KG1 (cell line): Measurements from ENCODE around the gene LAMA2.

Source experiments
- DNase-seq: peaks from one replicate; lab custom pipeline; 2025; lab: John Stamatoyannopoulos, UW

The LAMA2 gene

DNA sequence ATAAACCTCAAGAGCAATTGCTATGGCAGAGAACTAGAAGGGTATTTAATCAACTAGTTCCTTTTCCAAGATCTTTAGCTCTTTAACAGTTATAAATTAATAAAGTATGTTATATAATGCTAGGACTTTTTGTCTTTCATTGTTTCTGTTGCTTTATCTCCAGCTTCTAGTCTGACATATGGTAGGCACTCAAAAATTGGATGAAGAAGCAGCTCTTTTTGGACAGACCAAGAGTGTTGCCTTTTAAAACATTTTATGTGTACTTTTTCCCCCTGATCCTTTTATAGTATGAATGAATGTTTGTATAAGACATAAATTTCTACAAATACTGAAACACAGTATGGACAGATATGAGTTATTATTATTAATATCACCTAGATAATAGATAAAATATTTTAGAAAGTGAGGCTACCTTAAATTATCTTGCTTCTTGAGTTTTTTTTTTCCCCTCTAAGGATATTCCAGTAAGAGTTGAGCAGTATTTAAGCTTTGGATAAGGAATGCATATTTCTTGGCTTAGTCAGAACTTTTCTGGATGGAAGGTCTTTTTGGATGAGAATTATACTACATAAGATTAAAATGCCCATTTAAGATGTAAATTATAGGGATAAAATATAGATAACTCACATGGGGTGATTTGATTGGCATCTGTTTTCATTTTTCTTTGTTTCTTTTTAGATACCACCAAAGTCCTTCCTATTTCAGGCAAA, 16.6 kb downstream of the LAMA2 start:
- no peak for DNase-seq

DNA sequence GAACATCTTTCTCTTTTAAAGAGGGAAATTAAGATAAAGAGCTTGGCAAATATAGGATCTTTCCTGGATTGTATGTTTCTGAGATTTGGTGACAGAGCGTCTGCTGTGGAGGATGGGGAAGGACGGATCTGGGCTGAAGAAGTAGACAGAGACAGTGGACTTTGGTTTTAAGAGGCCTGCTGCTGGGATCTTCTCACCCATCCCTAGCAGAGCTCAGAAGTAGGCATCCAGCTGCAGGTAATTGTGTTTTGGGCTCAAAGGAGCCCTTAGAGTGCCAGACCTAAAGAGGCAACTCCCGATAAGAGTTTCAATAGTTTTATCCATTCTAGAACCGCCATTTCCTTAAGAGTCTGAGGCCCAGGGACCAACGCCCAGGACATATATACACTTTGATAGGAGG, 20.8 kb downstream of the LAMA2 start:
- DNase-seq: no peak

DNA sequence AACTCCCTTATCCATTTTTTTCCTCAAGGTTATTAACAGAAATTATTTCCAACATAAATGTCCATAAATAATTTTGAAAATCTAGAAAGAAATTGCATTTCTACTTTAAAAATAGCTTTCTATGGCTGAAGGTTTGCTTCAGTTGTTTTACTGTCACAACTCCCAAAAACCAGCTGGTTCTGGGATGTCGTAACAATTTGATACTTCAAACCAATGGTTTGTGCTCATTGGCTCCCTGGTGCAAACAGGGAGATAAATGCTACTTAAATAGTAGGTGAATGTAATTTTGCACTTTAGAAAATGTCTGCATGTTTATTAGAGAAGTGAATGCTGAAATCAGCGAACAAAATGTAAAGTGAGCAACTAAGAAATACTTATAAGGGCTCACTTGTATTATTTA, 31.1 kb downstream of the LAMA2 start:
- no peak for DNase-seq

DNA sequence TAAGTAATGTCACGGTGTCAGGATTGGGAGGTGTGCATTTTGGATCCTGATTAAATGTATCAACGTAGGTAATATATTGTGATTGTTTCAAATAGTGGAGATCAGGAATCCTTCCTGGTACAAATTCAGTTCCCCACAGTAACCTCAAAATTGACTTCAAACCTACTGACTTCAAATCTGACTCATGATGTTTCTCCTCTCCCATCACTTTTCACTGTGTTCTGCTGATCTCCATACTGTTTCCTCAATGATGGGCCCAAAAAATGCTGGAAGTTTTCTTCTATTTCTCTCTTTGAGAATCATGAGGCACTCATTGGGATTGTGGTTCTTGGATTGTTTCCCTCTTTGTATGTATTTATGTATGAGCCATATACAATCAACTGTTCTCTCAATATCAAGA, 35.9 kb downstream of the LAMA2 start:
- DNase-seq: no peak

DNA sequence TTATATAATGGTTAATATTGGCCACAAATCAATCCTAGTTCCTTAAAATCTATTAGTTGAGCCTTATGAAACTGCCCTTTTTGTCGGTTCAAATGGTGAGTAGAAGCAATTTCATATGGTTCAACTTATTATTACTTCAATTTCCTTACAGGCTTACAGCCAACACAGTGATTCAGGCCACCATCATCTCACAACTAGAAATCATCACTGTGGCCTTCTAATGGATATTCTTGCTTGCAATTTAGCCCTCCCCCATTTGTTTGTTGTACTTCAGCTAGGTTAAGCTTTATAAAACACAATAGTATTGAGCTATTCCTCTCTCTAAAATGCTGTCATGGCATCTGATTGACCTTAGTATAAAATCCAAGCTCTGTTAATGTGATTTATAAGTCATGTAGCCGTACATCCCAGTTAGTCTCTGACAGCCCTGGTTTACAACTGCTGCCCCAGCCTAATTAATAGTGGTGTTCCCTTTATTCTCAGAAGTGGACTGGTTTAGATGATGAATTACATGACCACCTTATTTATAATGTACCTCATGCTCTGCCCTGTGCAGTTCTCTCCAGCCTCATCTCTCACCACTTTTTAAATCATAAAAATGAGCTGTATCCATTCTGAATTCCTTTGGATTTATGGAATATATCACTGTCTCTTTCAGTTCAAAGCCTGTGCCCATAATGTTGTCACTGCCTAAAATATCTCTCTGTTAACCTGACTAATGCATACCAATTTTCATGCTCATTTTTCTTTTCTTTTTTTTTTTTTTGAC, 36.7 kb downstream of the LAMA2 start:
- DNase-seq: no peak

DNA sequence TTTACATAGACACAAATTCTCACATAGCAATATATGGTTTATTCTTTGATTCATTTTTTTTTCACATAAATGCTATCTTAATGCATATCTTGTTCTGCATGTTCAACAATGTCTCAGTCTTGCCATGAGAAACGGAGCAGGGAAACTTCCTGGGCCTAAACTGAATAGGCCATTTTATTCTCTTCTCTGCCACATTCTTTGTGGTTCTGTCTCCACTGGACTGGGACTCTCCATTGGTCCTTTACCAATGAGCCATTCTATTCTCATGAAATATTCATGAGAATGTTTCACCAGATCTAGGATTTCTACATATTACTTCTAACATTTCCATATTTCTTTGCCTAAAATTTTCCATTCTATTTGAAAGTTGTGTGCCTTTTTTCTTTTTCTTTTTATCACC, 42.8 kb downstream of the LAMA2 start:
- DNase-seq: no peak

DNA sequence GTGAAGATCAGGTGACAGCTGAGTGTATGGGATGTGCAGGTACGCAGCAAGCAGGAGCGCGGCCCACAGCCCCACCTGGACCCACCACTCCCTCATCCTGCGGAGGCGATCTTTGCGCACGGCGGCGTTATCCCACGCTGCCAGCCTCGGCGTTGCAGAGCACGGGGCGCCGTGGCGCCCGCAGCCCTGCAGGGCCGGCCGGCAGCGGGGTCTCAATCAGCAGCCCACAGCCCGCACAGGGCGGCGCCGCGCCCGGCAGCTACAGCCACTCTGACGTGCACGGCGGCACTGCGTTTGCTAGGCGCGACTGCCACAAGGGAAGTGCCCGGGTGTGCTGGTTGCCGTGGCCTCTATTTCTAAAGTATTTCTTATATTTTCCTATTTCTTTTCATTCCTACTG, 46.9 kb downstream of the LAMA2 start:
- DNase-seq: no peak

DNA sequence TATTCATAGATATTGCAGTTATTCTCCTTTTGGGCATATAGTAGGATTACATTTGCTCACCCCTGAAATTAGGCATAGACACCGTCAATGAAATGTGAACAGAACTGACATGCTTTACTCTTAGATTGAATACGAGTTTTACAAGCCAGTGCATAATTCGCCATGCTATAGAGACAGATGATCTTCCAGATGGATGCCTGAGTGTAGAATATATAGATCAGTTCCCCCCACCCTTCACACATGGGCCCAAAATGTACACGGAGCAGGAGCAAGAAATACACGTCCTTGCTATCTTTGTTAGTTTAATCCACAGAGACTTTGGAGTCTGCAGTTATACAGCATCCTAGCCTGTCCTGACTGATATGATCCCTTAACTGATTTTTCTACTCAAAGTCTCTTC, 47.4 kb downstream of the LAMA2 start:
- no peak for DNase-seq

DNA sequence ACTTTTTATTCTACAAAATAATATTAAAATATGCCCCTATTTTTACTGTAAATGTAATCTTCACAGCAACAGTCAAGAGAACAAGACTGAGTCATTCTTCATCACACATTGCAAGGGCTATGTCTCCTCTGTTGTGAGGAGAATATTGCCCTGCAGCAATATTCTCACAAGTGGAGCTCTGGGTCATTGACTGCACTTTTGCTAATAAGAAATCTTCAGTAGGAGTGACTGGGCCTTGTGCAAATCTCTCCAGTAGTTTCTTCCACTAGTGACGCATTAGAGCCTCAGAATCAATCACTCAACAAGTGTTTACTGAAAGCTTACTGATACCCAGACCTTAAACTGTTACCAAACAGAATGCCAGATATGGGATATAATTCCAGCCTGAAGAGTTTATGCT, 49.1 kb downstream of the LAMA2 start:
- DNase-seq: no peak

DNA sequence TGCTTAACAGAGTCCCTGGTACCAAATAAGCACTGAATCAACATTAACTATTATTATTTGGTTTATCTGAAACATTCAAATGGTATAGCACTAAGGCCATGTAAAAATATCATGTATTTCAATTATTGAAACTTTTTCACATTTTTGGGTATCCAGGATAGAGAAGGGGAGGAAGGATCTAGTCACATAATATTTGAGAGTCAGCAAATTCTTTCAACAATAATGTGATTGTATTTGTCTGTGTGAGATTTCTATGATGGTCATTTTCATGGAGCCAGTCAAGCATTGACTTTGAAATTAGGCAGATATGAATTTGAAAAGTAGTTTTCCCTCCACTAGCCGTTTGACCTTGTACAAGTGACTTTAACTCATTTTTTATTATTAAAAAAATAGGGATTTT, 67.9 kb downstream of the LAMA2 start:
- DNase-seq: no peak

DNA sequence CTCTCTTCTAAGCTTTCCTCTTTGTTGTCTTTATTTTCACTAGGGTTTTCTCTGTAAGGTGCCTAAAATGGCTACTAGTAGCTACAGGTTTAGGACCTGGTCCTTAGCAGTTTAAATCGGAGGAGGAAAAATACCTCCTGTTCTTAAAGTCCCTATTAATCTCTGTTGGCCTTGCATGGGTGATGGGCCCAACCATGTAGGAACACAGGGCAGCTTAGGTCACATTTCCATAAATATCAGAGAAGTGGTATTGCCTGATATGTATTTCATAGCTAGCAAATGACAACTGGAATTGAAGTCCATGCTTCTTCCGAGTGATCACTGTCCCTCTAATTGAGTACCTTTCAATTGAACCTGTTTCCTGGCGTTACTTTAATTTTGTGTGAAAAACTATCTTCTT, 70.0 kb downstream of the LAMA2 start:
- DNase-seq: no peak

DNA sequence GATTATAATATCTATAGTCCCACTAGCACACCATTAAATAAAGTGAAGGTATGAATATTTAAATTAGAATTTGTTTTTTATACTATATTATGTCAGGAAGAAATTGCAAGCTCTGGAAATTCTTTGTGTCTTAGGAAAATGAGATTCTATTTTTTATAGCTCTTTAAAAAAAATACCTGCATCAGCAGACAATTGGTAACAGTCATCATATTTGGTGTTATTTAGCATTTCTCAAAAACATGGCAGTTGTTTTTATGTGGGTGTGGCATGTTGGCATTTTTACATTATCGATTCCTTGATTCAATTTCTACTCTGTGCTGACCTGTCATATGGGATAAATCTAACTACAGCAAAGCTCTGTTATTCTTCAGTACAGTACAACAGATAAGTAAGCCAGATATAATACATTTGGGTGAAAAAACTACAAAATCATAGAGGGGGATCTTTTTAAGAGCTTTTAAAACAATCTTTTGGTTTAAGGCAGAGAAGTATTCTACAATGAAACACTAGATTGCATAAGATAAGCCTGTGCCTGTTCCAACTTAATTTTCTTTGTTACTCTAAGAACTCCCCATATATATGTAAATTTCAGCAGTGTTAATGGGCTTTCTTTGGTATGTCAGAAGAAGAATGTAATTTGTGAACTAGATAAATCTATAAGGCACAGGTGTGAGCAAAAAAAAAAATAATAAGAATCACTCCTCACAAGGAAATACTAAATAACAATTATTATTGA, 71.5 kb downstream of the LAMA2 start:
- DNase-seq: no peak

DNA sequence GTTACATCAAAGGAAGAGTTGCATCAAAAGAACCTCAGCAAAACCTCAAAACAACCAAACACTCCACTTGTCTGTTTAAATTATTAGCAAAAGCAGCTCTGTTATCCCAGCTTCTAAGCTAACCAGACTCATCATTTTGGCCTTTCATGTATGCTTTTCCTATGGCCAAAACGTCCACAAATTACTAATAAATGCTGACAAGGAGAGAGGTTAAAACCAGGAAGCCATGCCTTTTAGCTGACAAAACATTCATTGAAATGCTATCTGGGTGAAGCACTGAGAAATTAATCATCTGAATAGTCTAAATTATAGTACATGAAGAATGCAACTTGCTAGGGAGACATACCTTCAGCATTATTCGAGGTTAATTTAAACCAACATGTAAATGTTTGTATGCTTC, 80.6 kb downstream of the LAMA2 start:
- DNase-seq: no peak

DNA sequence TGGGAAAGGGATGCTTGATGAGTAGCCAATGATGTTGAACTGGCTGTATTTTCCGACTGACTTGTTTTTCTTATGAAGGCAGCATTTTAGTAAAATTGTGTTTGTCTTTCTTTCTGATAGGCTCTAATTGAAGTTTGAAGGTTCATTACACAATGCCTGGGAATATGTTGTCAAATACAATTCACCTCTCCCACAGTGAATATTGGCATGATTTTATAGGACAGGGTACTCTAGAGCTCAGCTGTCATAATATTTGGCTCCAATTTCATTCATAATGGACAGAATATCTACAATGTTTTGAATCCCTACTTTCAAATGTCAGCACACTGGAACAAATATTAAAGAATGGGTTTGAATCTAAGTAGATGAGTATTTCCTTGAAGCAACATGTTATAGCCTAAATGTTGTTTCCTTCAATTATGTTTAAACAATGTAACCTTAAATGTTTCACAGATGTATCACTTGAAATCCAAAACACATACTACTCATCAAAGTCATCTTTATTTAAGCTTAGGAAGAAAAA, 81.4 kb downstream of the LAMA2 start:
- no peak for DNase-seq

DNA sequence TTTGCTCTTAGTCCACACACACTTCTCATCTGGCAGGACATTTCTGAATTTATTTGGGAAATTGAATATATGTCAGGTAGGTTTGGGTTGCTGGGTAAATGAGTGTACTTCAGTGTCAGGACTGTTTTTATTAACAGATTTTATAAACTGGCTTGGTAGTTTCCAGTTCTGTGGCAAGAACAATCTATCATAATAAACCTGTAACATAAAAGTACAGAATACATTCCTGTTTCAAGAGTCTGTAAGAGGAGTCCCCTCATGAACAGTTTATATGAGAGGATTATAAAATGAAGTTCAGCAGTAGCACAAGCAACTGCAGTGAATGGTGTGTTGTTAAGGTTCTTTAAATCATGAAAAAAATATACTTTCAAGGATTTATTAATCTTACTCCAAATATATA, 81.8 kb downstream of the LAMA2 start:
- DNase-seq: no peak

DNA sequence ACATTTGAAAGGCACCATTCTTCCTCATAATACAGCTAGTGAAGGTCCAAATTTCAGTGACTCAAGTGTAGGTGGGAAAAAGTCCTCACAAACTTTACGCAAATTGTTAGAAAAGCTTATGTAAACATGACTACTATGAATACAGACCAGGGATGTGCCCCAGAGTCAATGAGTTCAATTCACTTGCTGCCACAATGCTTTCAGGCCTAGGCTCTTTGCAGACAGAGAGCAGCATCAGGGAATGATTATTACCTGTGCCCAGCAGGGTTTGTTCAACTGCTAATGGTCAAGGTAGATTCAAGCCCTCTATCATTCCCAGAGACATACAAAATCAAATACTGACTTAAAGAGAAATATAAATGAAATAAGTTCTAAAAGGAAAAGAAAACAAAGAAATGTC, 84.0 kb downstream of the LAMA2 start:
- no peak for DNase-seq

DNA sequence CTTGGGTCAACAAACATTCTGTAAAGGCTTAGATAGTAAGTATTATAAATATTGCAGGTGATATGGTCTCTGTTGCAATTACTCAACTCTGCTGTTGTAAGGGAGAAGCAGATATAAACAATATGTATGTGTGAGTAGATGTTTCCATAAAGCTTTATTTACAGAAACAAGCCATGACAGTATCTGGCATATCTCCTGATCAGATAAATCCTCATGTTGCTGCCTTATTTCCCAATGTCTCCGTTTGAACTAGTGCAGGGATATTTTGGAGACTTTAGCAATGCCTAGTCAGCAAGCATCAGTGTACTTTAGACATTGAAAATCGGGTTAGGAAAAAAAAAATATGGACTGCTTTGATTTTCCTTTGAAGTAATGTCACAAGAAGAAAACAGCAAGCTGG, 96.1 kb downstream of the LAMA2 start:
- DNase-seq: no peak

DNA sequence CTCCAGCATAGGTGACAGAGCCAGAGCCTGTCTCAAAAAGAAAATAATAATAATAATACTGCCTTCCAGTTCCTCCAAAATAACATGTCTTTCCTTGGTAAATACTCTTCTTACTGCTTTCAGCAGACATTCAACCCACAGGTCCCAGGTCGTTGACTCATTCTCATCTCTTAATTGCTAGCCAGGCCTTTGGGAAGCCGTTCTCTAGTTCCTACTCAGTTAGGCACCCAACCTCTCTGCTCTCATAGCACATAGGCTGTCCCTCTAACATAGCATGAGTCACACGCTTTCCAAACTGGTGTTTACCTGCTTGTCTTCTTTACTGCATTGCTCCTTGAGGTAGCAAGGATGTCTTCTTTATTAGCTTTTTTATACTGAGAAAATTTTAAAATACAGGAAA, 98.8 kb downstream of the LAMA2 start:
- no peak for DNase-seq

DNA sequence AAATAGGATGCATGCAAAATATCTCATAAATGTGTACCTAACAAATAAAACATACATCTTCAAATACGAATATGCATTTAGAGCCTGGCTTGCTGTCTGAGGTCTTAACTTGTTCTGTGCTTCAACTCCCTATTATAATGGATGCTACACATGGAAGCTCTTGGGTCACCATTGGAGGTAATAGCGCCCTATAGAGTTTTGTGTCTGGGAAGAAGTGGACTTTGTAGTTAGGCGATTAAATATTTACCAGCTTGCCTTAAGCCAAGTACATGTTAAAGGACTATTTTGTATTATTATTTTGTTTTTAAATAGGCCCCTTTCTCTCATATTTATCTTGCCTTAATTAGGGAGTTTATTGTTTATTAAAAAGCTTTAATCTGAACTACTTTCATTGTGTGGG, 107.4 kb downstream of the LAMA2 start:
- DNase-seq: no peak

DNA sequence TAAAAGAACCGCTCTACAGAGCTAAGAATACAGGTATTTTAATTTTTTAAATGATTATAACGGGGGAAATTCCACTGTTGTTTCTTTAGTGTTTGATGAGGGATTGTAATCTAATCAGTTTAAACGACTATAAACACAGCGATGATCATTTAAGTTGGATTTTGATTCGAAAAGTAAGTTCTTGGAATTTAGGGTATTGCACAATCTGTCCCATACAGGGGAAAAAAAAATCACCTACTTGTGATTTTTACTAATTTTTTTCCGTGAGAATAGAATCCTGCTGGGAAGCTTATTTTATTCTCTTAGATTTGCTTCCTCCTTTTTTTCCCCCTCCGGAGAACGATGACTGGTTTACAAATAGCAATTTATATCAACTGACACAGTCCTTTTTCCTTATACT, 108.0 kb downstream of the LAMA2 start:
- no peak for DNase-seq

DNA sequence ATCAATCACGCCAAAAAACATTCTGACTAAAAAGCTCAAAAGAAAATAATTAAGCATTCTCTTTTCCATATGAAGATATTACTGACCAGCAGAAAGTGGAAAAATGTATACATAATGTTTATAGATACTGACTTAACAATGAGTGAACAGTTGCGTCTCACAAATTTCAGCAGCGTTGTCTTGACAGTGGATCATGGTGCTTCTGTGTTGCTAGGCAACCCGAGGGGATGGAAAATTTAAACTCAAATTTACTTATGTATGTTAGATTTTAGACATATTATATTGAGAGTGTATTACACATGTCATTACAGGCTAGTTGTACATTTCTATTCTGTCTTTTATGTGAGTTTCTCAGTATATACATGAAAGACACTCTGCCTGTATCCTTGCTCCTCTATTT, 110.2 kb downstream of the LAMA2 start:
- no peak for DNase-seq

DNA sequence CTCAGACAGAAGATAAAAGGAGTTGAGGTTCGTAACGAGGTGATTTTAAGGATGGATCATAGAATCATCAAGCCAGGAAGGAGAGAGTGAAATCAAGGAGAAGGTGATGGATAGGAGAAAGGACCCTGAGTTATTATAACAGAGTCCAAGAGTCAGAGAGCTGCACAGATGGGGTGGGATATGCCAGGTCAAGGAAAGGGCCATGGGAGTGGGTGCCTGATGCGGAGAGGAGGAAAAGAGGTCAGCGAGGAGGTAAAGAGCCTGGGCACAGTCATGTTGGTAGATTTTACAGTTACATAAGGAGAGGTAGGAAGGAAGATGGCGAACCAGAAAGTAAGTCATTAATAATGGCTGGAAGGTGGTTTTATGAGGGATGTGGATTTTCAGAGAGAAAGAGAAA, 114.9 kb downstream of the LAMA2 start:
- no peak for DNase-seq
